H1 (cell line): Measurements from ENCODE around the gene SEMA3D. TPM values are rescaled to one million over a fixed set of nuclear protein-coding genes. Genes with fewer than 3 reads are reported as not detected.

Experiments used
- CTCF ChIA-PET: fragments of 300-600 bp; sonication (Branson Sonifier 250); formaldehyde crosslinking; loops from one replicate; lab custom pipeline; 2021; ENCODE audit not compliant: partially characterized antibody; lab: Charles Lee
- POLR2A ChIA-PET: fragments of 300-600 bp; sonication (Branson Sonifier 250); formaldehyde crosslinking; loops from one replicate; lab custom pipeline; 2021; ENCODE audit warnings: inconsistent platforms; ENCODE audit not compliant: partially characterized antibody; lab: Charles Lee
- DNase-seq, 2 experiments: peaks; one replicate each; pipeline versions ENCODE4 v3.0.0 to v3.0.0-alpha.2; 2010 to 2022; ENCODE audit warnings: low spot score in 2 of 2, low read depth in 1 of 2, mixed read lengths in 1 of 2
- FAIRE-seq: peaks from 2 replicates; lab custom pipeline; 2011; peaks lifted over from hg19 to GRCh38; lab: Jason Lieb, UNC
- H2AFZ ChIP-seq: 2 replicates; pipeline ENCODE4 v1.8.1; 2012; ENCODE audit warnings: low read length, inconsistent platforms
- H2AK5ac ChIP-seq: 2 replicates; pipeline ENCODE4 v1.6.1; 2013; ENCODE audit warnings: low read depth, low read length
- H2BK120ac ChIP-seq: replicated peaks from 2 replicates; pipeline ENCODE3; 2013; ENCODE audit warnings: low read depth, low read length, inconsistent platforms
- H2BK12ac ChIP-seq: 2 replicates; pipeline ENCODE4 v1.6.1; 2013; ENCODE audit warnings: low read depth, low read length
- H2BK15ac ChIP-seq: 2 replicates; pipeline ENCODE4 v1.6.1; 2013; ENCODE audit warnings: low read length
- H2BK20ac ChIP-seq: 2 replicates; pipeline ENCODE4 v1.6.1; 2013; ENCODE audit warnings: low read length
- H2BK5ac ChIP-seq: 2 replicates; pipeline ENCODE4 v1.6.1; 2013; ENCODE audit warnings: low read depth, low read length
- H3K14ac ChIP-seq: 2 replicates; pipeline ENCODE4 v1.6.1; 2013; ENCODE audit warnings: inconsistent platforms; ENCODE audit not compliant: insufficient read length
- H3K18ac ChIP-seq: 2 replicates; pipeline ENCODE4 v1.6.1; 2013; ENCODE audit warnings: low read length; ENCODE audit errors: extremely low read depth
- H3K23ac ChIP-seq: 2 replicates; pipeline ENCODE4 v1.6.1; 2013; ENCODE audit warnings: inconsistent platforms; ENCODE audit not compliant: insufficient read length
- H3K23me2 ChIP-seq: 2 replicates; pipeline ENCODE4 v1.6.1; 2013; ENCODE audit warnings: low read depth, low read length
- H3K27ac ChIP-seq: 2 replicates; pipeline ENCODE4 v1.6.1; 2011; ENCODE audit warnings: low read depth, low read length, inconsistent platforms
- H3K27me3 ChIP-seq, 4 experiments: replicated peaks in 1 of 4; 1 replicate in 1 of 4; 2 replicates in 3 of 4; pipeline versions ENCODE4 v1.6.1 to v1.8.1; 2011 to 2013; ENCODE audit warnings: low read length in 3 of 4, mild to moderate bottlenecking in 3 of 4, inconsistent platforms in 2 of 4, mixed read lengths in 2 of 4, moderate library complexity in 1 of 4; ENCODE audit not compliant: control insufficient read depth in 3 of 4, insufficient read depth in 3 of 4; ENCODE audit errors: extremely low read depth in 1 of 4
- H3K36me3 ChIP-seq, 4 experiments: 2 replicates each; pipeline versions ENCODE4 v1.6.1 to v1.8.1; 2011 to 2013; ENCODE audit warnings: mild to moderate bottlenecking in 4 of 4, low read length in 3 of 4, moderate library complexity in 2 of 4, control low read depth in 1 of 4, inconsistent platforms in 1 of 4; ENCODE audit not compliant: insufficient read depth in 4 of 4, control insufficient read depth in 2 of 4
- H3K4ac ChIP-seq: replicated peaks from 2 replicates; pipeline ENCODE3; 2013; ENCODE audit warnings: low read length, low read depth, mixed read lengths, inconsistent platforms; ENCODE audit not compliant: insufficient read length
- H3K4me1 ChIP-seq, 4 experiments: replicated peaks in 1 of 4; 1 replicate in 1 of 4; 2 replicates in 3 of 4; pipeline versions ENCODE4 v1.6.1 to v1.8.1; 2011 to 2013; ENCODE audit warnings: low read length in 3 of 4, inconsistent platforms in 2 of 4, mixed read lengths in 1 of 4; ENCODE audit not compliant: insufficient read depth in 4 of 4, control insufficient read depth in 3 of 4
- H3K4me2 ChIP-seq, 2 experiments: 2 replicates each; pipeline versions ENCODE4 v1.6.1 to v1.8.1; 2011 to 2013; ENCODE audit warnings: low read depth in 2 of 2, low read length in 2 of 2, control low read depth in 1 of 2, inconsistent platforms in 1 of 2, mild to moderate bottlenecking in 1 of 2; ENCODE audit not compliant: insufficient read depth in 1 of 2
- H3K4me3 ChIP-seq, 4 experiments: fragments of 200-600, 300-600 bp in 1 of 4; sonication (generic), shearing (Covaris generic), sonication (Bioruptor Twin) in 1 of 4; 2 replicates each; pipeline versions ENCODE4 v1.5.1 to v1.8.1; 2011 to 2016; ENCODE audit warnings: low read length in 4 of 4, low read depth in 3 of 4, control low read depth in 2 of 4, inconsistent platforms in 2 of 4, mild to moderate bottlenecking in 2 of 4, mixed read lengths in 1 of 4, moderate library complexity in 1 of 4; ENCODE audit not compliant: insufficient read depth in 2 of 4; ENCODE audit errors: extremely low read depth in 1 of 4
- H3K56ac ChIP-seq: replicated peaks from 2 replicates; pipeline ENCODE3; 2013; ENCODE audit warnings: low read depth, mild to moderate bottlenecking, mixed read lengths, low read length, inconsistent platforms; ENCODE audit not compliant: insufficient read length
- H3K79me1 ChIP-seq: 2 replicates; pipeline ENCODE4 v1.6.1; 2013; ENCODE audit warnings: low read depth, low read length, control low read depth
- H3K79me2 ChIP-seq, 2 experiments: 2 replicates each; pipeline versions ENCODE4 v1.6.1 to v1.8.1; 2012 to 2013; ENCODE audit warnings: low read length in 2 of 2, mild to moderate bottlenecking in 2 of 2, inconsistent platforms in 1 of 2; ENCODE audit not compliant: insufficient read depth in 2 of 2, control insufficient read depth in 1 of 2
- H3K9ac ChIP-seq, 4 experiments: replicated peaks in 1 of 4; 1 replicate in 1 of 4; 2 replicates in 3 of 4; pipeline versions ENCODE4 v1.6.1 to v1.8.1; 2011 to 2013; ENCODE audit warnings: low read depth in 3 of 4, low read length in 3 of 4, control low read depth in 2 of 4, mild to moderate bottlenecking in 2 of 4, moderate library complexity in 2 of 4, inconsistent platforms in 1 of 4; ENCODE audit errors: extremely low read depth in 1 of 4
- H3K9me3 ChIP-seq, 2 experiments: 2 replicates each; pipeline versions ENCODE4 v1.6.1 to v1.8.1; 2012 to 2013; ENCODE audit warnings: mild to moderate bottlenecking in 2 of 2, moderate library complexity in 2 of 2, control low read depth in 1 of 2, inconsistent platforms in 1 of 2, low read depth in 1 of 2, low read length in 1 of 2, mixed read lengths in 1 of 2; ENCODE audit not compliant: insufficient read depth in 2 of 2
- H4K20me1 ChIP-seq, 2 experiments: replicated peaks in 1 of 2; 2 replicates each; pipeline versions ENCODE3 to v1.8.1; 2011 to 2013; ENCODE audit warnings: inconsistent platforms in 2 of 2, low read length in 2 of 2, mild to moderate bottlenecking in 1 of 2; ENCODE audit not compliant: insufficient read depth in 2 of 2, control insufficient read depth in 1 of 2
- H4K5ac ChIP-seq: 2 replicates; pipeline ENCODE4 v1.6.1; 2013; ENCODE audit warnings: low read length, low read depth, mixed read lengths, inconsistent platforms; ENCODE audit not compliant: insufficient read length
- H4K8ac ChIP-seq: 2 replicates; pipeline ENCODE4 v1.8.0; 2013; ENCODE audit warnings: mild to moderate bottlenecking, moderate library complexity, low read length, inconsistent platforms; ENCODE audit not compliant: insufficient read depth; ENCODE audit errors: extremely low read depth
- H4K91ac ChIP-seq: replicated peaks from 2 replicates; pipeline ENCODE3; 2013; ENCODE audit warnings: low read length, mixed read lengths, inconsistent platforms; ENCODE audit not compliant: insufficient read length
- ASH2L ChIP-seq: fragments of 200-600, 300-600 bp; sonication (generic); IDR thresholded peaks from one replicate; pipeline ENCODE4 v1.7.1; 2017; ENCODE audit warnings: low read length
- CEBPB ChIP-seq: IDR thresholded peaks from 2 replicates; pipeline ENCODE4 v1.6.1; 2012; ENCODE audit warnings: low read depth, low read length
- FOSL1 ChIP-seq: IDR thresholded peaks from 2 replicates; pipeline ENCODE4 v1.6.1; 2011; ENCODE audit warnings: mild to moderate bottlenecking, low read depth, low read length, moderate library complexity; ENCODE audit not compliant: insufficient read depth
- GABPA ChIP-seq: IDR thresholded peaks from 2 replicates; pipeline ENCODE4 v1.6.1; 2011; ENCODE audit warnings: mild to moderate bottlenecking, low read length, moderate library complexity, borderline replicate concordance; ENCODE audit not compliant: insufficient read depth
- JUN ChIP-seq: IDR thresholded peaks from 2 replicates; pipeline ENCODE4 v1.6.1; 2011; ENCODE audit warnings: low read depth, mild to moderate bottlenecking, improper control_type of control experiment, low read length
- KDM1A ChIP-seq: fragments of 200-600, 300-600 bp; sonication (generic); IDR thresholded peaks from 2 replicates; pipeline ENCODE4 v1.7.1; 2016; ENCODE audit warnings: mild to moderate bottlenecking, low read length, borderline replicate concordance
- RXRA ChIP-seq: IDR thresholded peaks from 2 replicates; pipeline ENCODE4 v1.6.1; 2011; ENCODE audit warnings: low read depth, mild to moderate bottlenecking, low read length, moderate library complexity; ENCODE audit not compliant: insufficient read depth
- SIX5 ChIP-seq: IDR thresholded peaks from 2 replicates; pipeline ENCODE4 v1.6.1; 2011; ENCODE audit warnings: mild to moderate bottlenecking, low read depth, low read length
- SP4 ChIP-seq: IDR thresholded peaks from 2 replicates; pipeline ENCODE4 v1.6.1; 2012; ENCODE audit warnings: low read length, inconsistent platforms
- TAF7 ChIP-seq: optimal IDR thresholded peaks from 2 replicates; pipeline ENCODE3; 2011; ENCODE audit warnings: low read depth, mild to moderate bottlenecking, inconsistent platforms, low read length, moderate library complexity, borderline replicate concordance
- ZNF274 ChIP-seq: IDR thresholded peaks from 2 replicates; pipeline ENCODE4 v1.7.0; 2012; ENCODE audit warnings: low read length, borderline replicate concordance; ENCODE audit errors: extremely low read depth
- WGBS, 2 experiments: shearing (Covaris generic) in 1 of 2; methylation state at CpG; one replicate each; pipeline versions ENCODE4 v1.1.6 to v1.1.7; 2013 to 2015; ENCODE audit warnings: low lambda C conversion rate in 2 of 2, mixed read lengths in 2 of 2, inconsistent platforms in 1 of 2, low coverage in 1 of 2, missing lambda C conversion rate in 1 of 2; ENCODE audit not compliant: insufficient replicate concordance in 2 of 2, insufficient coverage in 1 of 2, insufficient read length in 1 of 2; ENCODE audit errors: extremely low coverage in 1 of 2, missing lambda C conversion rate in 1 of 2; 5-methylcytosine and 5-hydroxymethylcytosine counted together
- polyA plus RNA-seq, 7 experiments: library from polyadenylated mRNA; depleted of rRNA in 3 of 7; stranded (reverse) in 5 of 7; unstranded in 2 of 7; fragments of >200 nt in 5 of 7; fragments of 200-250 nt in 2 of 7; gene quantifications; 1 replicate in 5 of 7; 2 replicates in 1 of 7; 4 replicates in 1 of 7; pipeline versions ENCODE4 v1.2.1 to v1.2.3, GENCODE V29; 2011 to 2013; ENCODE audit warnings: missing spikeins in 2 of 7, mixed read lengths in 2 of 7
- total RNA-seq: library from RNA; stranded (reverse); fragmentation: NEBNext Ultra II Directional; extraction: Animal tissue kit (Norgen Biotek cat#: 25700); gene quantifications from 2 replicates; pipeline ENCODE4 v1.2.1, GENCODE V29; 2021
- TF ChIP-seq, protein P1 (sequence below): IDR thresholded peaks from 2 replicates; pipeline ENCODE4 v1.6.1; 2011; ENCODE audit warnings: low read length, improper control_type of control experiment

SEMA3D gene
- total and polyA plus RNA-seq, 2 of the 8 experiments (the other 6 are each of a cell fraction or from before 2014, with no cell fraction given) = 1.6 to 3.5 TPM

DNA sequence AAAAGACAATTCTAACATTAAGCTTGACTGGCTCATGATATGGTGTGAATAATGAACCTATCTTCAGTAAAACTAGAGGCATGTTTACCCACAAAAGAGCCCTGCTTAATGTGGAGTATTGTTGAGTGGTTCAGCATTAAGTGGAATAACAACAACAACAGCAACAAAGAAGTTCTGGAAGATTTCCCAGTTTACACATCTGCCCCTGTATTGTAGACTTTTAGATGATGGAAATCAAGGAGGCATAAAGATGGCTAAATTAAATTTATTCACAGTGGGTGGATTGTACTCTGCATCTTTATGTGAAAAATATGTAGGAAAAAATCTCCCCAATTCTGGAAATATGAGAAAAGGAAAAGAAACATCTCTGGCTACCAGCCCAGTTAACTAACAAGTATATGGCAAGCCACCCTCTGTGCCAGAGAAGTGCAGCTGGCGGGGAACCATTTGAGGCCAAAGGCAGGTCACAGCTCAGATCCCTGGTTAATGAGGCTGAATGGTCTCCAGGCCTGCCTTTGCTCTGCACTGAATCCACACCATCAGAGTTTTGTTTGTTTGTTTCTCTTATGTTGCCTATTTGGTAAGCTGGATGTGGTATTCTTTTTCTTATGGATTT lies 186.0 kb downstream of the SEMA3D start:
- ChIA-PET POLR2A (no interaction called here), CTCF (interaction anchor here (0.8 to 2.8 kb wide), 4 partner anchors 10 to 1064 kb away, joined by 3 to 12 read pairs (median 4); no protein-coding TSS in a partner anchor)
- H3K27me3 ChIP-seq = no peaks in the 10 kb centered on the region
- no peak overlapping the region for H2BK120ac ChIP-seq
- no peaks in the 10 kb centered on the region for H4K20me1 ChIP-seq
- H3K4me2 ChIP-seq = no peak overlapping the region
- no peak overlapping the region for H2BK15ac ChIP-seq
- H4K5ac ChIP-seq = peak overlapping the region; percentile 13
- H3K9me3 ChIP-seq = no peaks in the 10 kb centered on the region
- H3K23me2 ChIP-seq = no peaks in the 10 kb centered on the region
- H3K79me1 ChIP-seq = no peaks in the 10 kb centered on the region
- no peak overlapping the region for H3K18ac ChIP-seq
- H3K79me2 ChIP-seq = no peaks in the 10 kb centered on the region
- H3K14ac ChIP-seq = no peak overlapping the region
- 81% methylated on average over 1 of the region's 1 CpG; no CpG with 5 or more reads in 1 of the 2 experiments for WGBS, 2 experiments
- no peak overlapping the region for H2AK5ac ChIP-seq
- H2AFZ ChIP-seq = no peak overlapping the region
- H3K4me3 ChIP-seq = no peak overlapping the region
- H3K56ac ChIP-seq = no peak overlapping the region
- no peak overlapping the region for H4K8ac ChIP-seq
- no peak overlapping the region for H2BK12ac ChIP-seq
- H3K4me1 ChIP-seq = peaks cover 0 to 12% (median 4%) of the 10 kb centered on the region in 4 experiments; a peak in 4 of 7 replicates
- H2BK20ac ChIP-seq = no peak overlapping the region
- H3K23ac ChIP-seq = no peak overlapping the region
- no peak overlapping the region for H4K91ac ChIP-seq
- DNase-seq (no peak), FAIRE-seq (no peak)
- H3K36me3 ChIP-seq = no peaks in the 10 kb centered on the region
- no peak overlapping the region for H3K27ac ChIP-seq
- no peak overlapping the region for H3K9ac ChIP-seq
- no peak overlapping the region for H3K4ac ChIP-seq
- no peak overlapping the region for H2BK5ac ChIP-seq
- no peak for TF ChIP-seq GABPA
- TF ChIP-seq FOSL1 = no peak
- TF ChIP-seq, protein P1, sequence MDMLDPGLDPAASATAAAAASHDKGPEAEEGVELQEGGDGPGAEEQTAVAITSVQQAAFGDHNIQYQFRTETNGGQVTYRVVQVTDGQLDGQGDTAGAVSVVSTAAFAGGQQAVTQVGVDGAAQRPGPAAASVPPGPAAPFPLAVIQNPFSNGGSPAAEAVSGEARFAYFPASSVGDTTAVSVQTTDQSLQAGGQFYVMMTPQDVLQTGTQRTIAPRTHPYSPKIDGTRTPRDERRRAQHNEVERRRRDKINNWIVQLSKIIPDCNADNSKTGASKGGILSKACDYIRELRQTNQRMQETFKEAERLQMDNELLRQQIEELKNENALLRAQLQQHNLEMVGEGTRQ = no peak
- no peak for TF ChIP-seq TAF7
- TF ChIP-seq SP4 = no peak
- TF ChIP-seq SIX5 = no peak
- TF ChIP-seq RXRA = no peak
- TF ChIP-seq ZNF274 = no peak
- no peak for TF ChIP-seq KDM1A
- TF ChIP-seq JUN = no peak
- no peak for TF ChIP-seq CEBPB
- no peak for TF ChIP-seq ASH2L
